Hematopoietic multipotent progenitor cell treated with erythropoietin and hydrocortisone succinate and interleukin-3 and kit ligand, for 4 days (in vitro differentiated cells): ENCODE measurements around the gene GRB10.

Source experiments
- DNase-seq: peaks from one replicate; pipeline ENCODE4 v3.0.0-alpha.2; 2015

The GRB10 gene

DNA sequence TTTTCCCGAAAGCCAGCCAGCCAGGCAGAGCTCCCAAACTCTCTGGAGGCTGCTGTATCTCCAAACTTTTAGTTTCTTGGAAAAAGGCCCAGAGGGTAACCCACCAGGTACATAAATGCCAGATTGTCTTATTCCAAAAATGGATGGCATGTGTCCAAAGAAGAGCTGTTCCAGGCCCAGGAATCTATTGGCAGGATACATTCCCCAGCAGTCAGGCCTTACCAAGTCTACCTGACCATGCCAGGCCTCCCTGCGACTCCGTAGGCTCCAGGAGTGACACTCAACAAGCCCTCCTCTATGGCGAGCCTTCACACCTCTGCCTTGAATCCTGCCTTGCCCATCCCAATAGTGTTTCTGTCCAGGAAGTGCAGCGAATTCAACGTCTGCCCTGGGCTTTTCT, 95.6 kb downstream of the GRB10 start:
- DNase-seq: no peak

DNA sequence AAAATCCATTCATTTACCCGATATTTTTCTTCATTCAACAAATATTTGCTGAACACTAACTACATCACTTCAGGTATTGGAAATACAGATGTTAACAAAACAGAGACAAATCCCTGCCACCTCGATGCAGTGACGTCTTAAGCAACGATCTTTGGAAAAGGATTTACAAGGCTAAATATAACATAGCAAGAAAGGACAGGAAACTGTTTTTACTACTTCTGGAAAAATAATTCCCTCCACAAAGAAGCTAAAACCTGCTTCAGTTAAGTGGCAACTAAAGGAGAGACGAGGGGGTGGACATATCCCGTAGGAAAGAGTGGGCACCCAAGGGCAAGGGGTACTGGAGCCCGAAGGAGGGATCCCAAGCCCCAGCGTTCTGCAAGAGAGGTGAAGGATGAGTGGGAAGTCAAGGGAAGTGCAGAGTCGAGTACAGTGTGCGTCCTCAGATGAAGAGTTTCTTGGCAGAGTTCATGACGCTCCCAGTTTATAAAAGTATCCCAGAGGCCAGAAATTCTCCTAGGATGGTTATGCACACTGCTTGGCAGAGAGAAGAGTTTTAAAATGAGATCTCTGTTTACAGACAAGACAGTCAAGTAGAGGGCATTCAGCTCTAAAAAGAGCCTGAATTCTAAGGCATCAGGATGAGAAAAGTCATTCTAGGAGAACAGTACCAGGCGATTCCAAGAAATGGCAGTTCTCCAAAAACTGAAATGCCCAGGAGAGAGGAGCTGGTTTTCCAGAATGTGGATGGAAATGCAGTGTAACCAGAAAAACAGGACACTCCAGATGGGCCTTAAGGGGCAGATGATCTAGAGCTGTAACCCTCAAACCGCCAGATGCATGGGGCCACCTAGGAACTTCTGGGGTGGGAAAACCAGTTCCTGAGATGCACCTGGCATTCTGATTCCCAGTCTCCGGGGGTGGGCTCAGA, 97.3 kb downstream of the GRB10 start:
- no peak for DNase-seq

DNA sequence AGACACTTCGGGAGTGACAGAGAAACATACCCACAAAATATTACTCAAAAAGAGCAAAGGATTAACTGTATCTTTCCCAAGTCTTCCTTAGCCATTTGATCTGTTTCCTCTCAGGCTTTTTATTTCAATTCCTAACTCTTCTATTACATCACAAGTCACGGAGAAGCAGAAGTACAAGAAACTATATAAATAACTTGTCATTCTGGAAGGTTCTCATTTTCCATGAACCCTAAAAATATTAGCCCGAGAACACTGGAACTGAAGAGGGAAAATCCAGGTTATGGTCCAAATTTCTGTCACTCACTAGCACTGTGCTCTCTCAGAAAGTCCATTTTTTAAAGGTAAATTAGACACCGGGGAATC, 98.0 kb downstream of the GRB10 start:
- DNase-seq: no peak

DNA sequence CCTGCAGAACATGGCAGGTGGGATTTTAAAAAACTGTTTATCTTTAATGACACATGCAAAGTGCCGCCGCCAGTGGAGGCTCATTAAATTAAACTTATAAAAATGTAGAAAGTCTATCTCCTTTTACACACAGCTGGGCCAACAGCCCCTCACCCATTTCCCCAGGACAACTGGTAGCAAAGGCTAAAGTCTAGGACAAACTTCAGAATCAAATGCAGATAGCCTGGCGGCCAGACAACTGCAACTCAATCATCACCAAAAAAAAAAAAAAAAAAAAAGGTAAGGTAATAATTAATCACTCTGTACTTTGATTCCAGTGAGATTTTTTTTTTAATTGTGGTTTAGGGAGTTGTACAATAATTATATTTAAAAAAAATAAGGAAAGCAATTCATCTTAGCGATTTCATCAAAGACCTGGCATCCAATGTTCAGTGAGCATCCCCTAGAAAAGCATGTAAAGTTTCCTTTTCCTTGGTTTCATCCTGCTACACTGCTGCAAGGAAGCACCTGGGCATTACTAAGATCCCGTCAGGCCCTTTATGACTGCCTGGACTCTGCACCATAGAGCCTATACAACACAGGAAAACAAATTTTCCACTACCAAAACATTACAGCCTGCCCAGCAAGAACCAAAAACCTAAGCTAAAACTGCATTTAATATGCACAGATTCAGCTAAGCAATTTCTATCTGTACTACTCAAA, 98.5 kb downstream of the GRB10 start:
- no peak for DNase-seq

DNA sequence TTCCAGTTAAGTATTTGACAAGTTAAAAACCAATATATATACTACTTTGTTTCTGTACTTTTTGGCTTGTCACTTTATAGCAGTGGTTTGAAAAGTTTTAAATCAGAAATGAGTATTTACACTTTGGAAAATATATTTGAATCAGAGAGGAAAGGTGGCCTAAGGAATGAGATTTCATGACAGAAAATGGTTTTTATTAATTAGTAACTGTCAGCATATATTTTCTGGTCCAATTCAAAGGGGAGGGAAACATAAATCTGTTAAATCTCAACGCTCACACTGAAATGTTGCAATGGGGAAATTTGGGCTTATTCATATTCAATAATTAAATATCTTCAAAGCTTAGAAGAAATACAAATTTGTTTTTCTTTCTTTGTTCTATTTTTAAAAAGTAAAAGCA, 100.1 kb downstream of the GRB10 start:
- DNase-seq: no peak

DNA sequence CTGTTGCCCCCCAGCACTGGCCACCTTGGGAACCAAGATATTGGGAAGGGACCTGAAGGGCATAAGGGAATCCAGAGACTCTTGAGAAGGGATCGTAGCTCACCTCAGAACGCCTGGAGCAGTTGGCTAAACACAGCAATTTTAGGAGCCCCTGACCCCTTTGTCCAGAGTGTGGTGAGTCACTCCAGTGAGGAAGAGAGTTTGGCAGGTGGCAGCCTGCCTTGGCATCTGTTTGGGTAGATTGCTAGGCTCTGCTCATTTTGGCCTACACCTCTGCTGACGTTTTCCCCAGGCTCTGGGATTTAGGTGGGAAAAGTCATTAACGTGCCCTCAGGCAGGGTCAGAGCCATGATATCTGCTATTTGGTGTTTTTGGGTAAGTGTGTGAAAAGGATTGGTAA, 100.6 kb downstream of the GRB10 start:
- peak; percentile 33 for DNase-seq

DNA sequence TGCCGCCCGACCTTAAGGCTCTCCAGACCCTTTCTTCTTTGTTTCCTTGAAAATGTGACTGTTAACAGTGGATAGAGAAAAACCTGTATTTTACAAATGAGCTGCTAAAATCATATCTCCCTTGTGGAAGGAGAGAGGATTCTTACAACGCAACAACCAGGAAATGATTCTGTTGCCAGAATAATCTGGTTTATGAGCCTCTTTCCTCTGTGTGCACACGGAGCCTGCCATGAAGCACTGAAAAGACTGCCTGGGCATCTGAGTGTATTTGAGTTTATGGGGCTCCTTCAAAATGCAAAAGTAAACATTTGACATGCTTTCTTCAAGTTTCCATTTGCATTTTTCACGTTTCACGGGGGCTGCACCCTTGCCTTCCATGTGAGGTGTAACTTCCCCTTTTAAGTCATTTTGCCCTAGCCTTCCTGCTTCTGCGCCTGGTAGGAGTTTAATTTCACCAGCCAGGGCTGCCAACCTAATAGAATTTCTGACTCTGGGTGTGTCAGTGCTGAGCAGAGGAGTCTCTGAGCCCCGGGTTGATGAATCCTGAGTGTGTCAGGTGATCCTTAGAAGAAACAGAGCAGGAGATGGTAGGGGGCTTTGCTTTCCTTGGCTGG, 101.2 kb downstream of the GRB10 start:
- DNase-seq: peak; percentile 72

DNA sequence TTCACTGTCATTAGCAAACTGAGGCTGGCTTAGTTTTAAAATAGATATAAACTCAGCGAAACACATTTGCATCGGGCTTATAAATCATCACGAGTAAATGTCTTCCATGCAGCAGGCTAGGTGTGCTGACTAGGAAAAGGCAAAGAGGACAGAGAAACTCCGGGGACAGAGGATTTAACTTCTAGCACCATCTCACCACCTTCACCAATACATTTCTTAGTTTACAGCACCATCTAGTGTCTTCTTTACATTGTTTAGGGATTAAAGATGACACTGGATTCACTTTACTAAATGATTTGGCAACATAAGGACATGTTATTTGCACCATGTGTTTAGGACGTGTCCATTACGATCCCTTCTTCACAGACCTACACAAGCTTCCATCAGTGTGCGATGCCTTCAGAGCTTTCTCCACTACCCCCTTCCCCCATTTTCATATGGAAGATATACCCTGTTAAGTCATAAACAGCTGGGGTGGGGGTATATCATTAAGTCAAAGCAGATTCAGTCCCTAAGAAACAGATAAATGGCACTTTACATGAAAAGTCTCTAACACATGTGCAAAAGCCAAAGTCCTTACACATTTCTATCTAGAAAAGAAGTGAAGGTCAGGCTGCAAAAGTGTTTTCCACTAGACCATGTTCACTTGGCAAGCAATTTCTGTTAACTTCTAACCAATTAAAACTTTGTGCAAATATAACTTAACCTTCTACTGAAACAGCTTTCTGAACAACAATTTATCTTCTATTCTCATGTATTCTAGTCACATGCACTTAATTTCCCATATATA, 103.3 kb downstream of the GRB10 start:
- peak; percentile 81 for DNase-seq

DNA sequence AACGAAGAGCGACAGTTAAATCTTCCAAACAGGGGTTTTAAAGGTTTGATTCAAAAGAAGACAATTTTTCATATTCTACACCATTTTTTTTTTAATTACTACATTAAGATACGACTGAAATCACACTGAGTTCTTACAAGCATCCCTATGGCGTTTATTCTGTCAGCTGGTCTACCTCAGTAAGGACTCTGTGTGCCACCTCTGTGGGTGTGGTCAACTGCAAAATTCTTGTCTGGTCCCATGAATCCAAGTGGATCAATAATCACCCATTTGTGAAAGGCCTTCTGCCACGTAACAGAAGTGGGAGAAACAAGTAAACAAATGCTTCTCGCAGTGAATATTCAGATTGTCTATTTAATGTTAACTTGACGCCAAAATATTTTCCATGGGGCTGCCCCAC, 104.1 kb downstream of the GRB10 start:
- DNase-seq: no peak

DNA sequence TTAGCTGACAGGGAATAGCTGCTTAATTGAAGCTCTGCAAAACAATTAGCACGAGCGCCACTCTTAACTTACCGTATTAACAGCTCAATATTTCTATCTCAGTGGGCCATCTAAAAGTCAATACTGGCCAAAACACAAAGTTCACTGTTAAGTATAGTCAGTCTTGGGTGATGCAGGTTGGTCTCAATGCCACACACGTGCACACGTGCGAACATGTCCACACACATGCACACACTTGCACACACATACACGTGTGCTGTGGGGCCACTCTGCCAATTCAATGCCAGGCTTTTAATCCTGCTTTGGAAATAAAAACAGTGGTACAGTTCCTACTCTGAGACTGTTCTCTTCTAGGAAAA, 105.1 kb downstream of the GRB10 start:
- no peak for DNase-seq

DNA sequence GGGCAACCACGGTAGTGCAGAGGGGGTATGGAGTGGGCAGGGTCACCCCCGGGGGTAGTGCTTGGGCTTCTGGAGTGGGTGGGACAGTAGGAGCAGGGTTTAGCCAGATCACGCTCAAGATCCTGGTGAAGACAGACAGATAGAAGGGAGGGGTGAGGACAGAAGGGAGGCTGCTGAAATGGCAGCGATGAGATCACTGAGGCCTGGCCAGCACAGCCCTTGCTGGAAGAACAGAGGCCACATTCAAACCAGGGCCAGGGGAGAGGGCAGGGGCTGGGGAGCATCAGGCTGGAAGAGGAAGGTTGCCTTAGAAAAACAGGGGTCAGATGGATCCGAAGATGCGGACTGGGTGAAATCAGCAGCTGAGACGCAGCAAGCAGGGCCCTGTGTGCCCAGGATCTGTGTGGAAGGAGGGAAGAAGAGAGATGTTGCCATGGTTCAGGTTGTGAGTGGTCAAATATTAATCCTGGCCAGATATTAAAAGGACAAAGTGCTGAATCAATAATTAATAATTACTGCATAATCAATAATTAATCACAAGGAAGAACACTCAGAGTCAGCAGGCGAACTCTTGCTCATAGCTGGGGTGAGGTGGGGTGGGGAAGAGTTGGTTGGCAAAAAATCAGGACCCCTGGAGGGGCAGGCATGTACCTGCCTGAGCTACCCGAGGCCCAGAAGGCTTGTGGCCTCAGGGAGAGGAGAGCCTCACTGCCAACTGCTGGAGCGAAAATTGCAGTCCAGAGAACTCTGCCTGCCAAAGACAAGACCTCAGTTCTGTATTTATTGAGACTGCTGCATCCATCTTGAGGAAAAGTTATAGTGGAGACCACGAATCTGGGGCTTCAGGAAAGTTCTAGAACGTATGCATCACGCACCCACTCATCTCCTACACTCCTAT, 105.7 kb downstream of the GRB10 start:
- no peak for DNase-seq

DNA sequence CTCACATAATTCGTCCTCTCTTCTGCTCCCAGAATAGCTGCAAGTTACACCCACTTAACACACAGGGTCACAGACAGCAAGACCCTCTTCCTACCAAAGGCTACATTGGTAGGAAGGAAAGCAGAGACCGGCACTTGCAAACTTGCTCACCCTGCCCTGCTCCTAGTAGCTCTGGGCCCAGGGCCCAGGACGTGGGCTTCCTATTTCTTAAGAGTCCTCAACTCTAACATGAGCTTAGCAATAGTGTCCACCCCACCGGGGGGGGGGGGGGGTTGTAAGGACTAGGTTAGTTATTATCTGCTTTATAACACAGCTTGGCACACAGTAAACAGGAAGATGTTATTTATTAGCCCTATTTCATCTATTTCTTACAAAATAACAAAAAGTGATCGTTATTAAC, 106.6 kb downstream of the GRB10 start:
- DNase-seq: no peak

DNA sequence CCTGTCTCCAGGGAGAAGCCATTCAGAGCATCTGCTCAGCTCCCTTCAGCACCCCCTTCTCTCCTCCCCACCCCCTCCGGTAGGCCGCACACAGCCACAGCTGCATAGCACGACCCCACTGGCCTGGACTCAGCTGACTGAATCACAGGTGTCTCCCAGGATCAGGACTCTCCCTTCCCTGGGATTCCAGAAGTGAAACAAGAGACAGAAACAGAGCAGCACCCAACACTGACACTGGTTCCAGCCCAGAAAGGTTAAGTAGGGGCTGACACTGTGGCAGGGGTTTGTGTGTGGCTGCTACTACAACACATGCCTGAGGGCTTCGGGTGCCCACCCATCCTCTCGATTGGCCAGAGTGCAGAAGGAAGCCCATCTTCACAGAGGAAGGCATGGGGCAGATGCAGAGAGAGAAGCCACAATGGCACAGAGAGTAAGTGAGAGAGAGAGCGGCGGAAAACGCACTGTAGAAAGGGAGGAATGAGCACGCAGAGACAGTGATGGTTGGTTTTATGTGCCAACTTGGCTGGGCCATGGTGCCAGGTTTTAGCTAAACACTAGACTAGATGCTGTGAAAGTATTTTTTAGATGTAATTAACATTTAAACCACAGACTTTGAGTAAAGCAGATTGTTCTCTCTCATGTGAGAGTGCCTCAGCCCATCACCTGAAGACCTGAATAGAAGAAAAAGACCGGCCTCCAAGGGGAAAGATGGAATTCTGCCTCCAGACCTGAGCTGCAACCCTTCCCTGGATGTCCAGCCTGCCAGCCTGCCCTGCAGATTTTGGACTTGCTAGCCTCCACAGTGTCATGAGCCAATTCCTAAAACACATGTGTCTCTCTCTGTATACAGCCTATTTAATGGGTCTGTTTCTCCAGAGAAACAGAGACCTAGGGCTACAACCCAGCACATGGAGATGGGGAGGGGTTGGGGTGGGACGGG, 107.5 kb downstream of the GRB10 start:
- no peak for DNase-seq

DNA sequence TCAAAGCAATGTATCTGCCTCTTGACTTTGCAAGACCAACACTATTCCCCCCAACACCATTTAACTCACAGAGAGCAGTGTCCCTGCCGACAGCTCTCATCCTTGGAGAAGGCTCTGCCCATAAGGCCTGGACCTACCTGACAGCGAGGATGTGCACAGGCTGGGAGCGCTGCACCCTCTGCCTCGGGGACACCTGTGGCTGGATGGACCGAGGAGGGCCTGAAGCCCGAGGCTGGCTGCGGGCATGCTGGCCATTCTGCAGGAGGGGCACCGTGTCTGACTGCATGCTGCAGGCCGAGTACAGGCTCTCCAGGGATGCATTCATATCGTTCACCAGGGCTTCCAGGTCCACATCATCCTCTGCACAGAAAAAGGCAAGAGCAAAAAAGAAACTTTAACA, 108.4 kb downstream of the GRB10 start:
- no peak for DNase-seq

DNA sequence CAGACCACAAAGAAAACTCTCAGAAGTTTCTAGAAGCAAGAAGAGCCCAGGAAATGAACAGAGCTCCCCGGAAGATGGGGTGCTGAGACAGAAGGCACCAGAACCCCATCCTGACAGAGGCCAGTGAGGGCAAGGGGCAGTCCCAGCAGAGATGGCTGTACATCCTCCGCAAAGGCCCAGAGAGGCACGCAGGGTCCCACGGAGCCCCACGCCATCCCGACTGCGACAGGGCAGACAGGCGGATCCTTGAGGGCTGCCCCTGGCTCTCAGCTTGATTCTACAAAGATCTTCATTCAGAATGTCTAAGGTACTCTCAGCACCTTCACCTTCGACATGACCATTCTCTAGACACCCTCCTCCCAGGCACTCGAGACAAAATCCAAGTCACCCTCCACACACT, 109.6 kb downstream of the GRB10 start:
- no peak for DNase-seq

DNA sequence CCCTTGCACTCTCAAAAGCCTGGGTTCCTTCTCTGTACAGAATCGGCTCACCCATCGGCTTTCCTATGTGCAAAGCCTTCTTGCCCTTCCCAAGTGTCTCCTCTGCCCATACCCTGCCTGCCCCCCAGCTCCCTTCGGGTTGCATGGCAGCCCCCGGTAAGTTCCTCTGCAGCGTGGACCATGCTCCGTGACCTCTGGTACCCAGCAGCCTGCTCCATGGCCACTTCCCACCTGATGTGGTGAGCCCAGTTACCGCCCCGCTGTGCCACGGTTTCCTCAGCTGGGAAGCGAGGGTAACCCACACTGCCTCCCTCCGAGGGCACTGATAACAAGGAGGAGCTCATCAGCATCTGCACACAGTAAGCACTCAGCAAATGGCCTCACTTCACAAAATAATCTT, 110.7 kb downstream of the GRB10 start:
- DNase-seq: no peak

DNA sequence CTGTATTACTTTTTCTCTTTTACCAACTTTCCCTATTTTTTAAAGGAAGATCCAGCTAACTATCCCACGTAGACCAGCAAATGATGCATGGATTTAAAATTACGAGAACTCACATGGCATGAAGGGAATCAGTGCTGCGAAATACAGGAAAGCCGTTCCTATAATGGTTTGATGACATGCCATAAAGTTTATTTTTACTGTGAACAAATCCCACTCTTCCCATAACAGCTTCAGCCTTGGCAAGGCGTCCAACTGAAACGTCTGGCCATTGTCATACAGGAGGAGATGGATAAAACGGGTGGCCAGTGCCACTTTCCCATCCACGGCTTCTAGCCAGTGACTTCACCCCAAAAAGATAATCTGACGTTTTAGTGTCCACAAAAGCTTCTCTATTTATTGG, 111.3 kb downstream of the GRB10 start:
- no peak for DNase-seq

DNA sequence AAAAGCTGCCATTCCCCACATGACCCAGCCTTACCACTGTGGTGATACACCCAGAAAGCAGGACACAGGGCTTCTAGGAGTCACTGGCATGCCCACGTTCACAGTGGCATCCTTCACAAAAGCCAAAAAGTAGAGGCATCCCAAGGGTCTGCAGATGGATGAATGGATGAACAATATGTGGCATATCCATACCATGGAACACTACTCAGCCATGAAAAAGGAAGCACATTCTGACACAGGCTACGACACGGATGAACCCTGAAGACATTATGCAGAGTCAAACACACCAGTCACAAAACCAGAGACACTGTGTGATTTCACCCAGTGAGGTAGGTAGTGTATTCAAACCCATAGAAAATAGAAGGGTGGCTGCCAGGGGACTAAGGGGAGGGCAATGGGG, 112.8 kb downstream of the GRB10 start:
- no peak for DNase-seq

DNA sequence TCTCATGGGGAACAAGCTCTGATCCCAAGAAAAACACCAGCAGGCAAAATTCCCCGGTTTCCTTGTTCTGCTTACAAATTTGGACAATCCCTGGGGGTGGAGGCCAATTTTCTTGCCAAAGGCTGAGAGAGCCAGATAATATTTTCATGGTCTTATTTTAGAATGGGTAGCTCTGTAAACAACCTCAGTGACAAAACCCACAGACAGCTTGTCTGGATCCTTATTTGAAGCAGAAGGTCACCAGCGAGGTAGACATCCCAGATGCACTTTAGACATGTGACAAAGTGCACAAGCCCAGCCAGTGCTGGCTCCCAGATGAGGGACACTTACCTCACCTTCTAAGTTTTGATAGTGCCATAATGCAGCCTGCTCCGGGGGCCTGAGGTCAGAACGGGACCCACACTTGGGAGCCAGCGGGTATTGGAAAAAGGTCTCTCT, 114.9 kb downstream of the GRB10 start:
- no peak for DNase-seq

DNA sequence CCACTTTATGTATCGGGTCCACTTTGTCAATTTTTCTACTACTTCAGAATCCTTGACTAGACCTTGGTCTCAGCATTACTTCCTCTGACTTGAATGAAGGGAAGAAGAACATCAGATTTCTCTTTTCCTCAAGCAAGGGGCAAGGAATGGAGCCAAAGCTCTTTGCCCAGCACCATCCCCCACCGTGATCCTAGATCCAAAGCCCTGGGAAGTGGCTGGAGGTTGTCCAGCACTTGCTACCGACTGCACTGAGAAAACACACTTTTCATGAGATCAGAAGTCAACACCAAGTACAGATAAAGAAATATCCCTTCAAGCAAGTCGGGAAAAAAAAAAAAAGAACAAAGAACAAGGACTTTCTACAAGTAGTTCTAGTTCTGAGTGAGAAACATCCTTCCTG, 115.4 kb downstream of the GRB10 start:
- DNase-seq: no peak

DNA sequence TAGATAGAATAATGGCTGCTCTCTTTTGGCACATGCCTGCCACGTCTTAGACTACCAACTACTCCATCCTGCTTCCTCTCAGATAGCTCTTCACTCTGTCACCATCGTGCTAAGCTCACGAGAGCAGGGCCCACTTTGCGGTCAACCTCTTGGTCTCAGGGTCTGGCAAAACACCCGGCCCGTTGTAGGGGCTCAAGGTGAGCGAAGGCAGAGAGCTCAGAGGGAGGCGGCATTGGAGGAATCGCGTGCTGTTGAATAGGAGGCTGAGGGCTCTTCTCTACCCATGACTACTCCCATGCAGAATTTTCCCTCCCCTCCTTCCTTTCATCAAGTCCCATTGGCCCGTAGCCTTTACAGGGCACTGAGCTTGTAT, 116.6 kb downstream of the GRB10 start:
- DNase-seq: no peak
